Measurements from ENCODE around the gene TIMM50.
A peak's percentile ranks its signal among the peaks of the same experiment; 100 is the strongest.
"Not testable (repeated sequence)": the region's sequence is repeated elsewhere in the genome, so short reads cannot be mapped to it uniquely, and the experiment has no call there.

The TIMM50 gene

DNA sequence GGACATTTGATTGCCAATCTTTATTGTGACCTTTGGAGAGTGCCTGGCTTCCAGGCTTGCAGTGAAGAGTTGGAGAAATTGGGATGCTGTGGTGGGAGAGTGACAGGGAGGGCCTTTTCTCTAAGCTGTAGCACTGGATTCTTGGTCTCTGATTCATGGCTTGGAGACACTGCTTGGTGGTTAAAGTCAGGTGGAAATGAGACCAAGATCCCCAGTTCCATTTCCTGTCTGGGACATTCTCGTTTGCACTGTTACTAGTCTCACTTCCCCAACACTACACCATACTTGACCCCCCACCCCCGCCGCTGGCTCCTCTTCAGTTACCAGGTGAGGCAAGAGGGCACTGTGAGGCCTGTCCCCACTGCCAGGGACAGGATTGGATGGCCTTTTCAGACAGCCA lies 32.4 kb upstream of the TIMM50 start:
- H3K27me3 Mint-ChIP-seq: no peaks in the 10 kb centered on the region
- H3K4me3 Mint-ChIP-seq: peak overlapping the region; percentile 91 to 97
- no peak for ATAC-seq (replicated peaks)
- H3K36me3 Mint-ChIP-seq (ENCODE audit: insufficient read depth): peaks cover 53% of the 10 kb centered on the region
- DNase-seq: no peak
- H3K9me3 Mint-ChIP-seq: no peaks in the 10 kb centered on the region
- H3K4me1 Mint-ChIP-seq (ENCODE audit: low read depth in 2 of 2): peaks cover 64 to 73% of the 10 kb centered on the region in 2 donors
- peak overlapping the region; percentile 97 to 100 for H3K27ac Mint-ChIP-seq

DNA sequence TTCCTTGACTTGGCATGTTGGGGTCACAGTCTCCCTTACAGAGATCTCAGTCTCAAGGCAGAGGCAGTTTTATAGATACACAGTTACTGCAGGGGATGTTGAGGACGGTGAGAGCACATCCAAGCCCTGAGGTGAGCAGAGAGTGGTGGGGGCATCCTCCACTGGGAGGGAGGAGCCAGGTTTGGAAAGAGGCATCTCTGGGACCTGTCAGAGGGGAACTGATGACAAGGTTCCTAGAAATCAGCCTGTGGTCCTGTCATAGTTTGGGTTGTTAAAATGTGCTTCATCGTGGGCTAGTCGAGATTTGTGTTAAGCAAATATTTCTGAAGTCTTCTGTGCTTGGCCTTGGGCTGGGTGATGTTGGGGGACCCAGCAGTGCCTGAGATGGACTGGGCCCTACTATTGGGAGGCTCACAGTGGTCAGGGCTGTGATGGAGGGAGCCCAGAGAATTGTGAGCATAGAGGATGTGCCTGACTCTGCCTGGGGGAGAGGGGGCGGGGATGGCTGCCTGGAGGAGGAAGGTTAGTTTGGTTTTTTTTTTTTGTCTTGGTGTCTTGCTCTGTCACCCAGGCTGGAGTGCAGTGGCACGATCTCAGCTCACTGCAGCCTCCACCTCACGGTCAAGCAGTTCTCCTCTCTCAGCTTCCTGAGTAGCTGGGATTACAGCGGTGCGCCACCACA lies 31.4 kb upstream of the TIMM50 start:
- DNase-seq (no peak), ATAC-seq (replicated peaks) (no peak)
- peak overlapping the region; percentile 91 to 97 for H3K4me3 Mint-ChIP-seq
- H3K4me1 Mint-ChIP-seq (ENCODE audit: low read depth in 2 of 2): peaks cover 64 to 74% of the 10 kb centered on the region in 2 donors
- H3K27ac Mint-ChIP-seq: peak overlapping the region; percentile 97 to 100
- H3K27me3 Mint-ChIP-seq: no peaks in the 10 kb centered on the region
- peaks cover 59% of the 10 kb centered on the region for H3K36me3 Mint-ChIP-seq (ENCODE audit: insufficient read depth)
- H3K9me3 Mint-ChIP-seq: no peaks in the 10 kb centered on the region

DNA sequence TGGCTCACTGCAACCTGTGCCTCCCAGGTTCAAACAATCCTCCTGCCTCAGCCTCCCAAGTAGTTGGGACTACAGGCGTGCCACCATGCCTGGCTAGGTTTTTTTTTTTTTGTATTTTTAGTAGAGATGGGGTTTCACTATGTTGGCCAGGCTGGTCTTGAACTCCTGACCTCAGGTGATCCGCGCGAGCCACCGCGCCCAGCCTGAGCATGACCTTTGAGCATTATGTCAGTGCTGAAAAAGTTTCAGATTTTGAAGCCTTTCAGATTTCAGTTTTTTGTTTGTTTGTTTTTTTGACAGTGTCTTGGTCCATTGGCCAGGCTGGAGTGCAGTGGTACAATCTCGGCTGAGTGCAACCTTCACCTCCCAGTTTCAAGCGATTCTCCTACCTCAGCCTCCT lies 29.4 kb upstream of the TIMM50 start:
- not testable (repeated sequence) for H3K27me3 Mint-ChIP-seq; H3K4me3 Mint-ChIP-seq; ATAC-seq (replicated peaks); DNase-seq; H3K9me3 Mint-ChIP-seq
- Mint-ChIP-seq H3K36me3 (ENCODE audit: insufficient read depth) (peaks cover 62% of the 10 kb centered on the region), H3K27ac (peak overlapping the region in 1 of 2 donors; percentile 78), H3K4me1 (ENCODE audit: low read depth in 2 of 2) (peaks cover 57 to 68% of the 10 kb centered on the region in 2 donors)

DNA sequence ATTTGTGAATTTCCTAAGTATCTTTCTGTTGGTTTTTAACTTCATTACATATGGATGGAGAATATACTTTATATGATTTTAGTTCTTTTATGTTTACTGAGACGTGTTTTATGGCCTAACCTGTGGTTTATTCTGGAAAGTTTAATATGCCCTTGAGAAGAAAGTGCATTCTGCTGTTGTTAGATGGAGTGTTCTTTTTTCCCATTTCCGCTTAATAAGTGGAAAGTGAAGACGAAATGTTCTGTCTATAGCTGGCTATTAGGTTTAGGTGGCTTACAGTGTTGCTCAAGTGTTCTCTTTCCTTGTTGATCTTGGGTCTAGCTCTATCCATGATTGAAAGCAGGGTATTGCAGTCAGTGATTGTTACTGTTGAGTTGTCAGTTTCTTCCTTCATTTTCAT lies 17.2 kb upstream of the TIMM50 start:
- no peaks in the 10 kb centered on the region for H3K27me3 Mint-ChIP-seq
- no peaks in the 10 kb centered on the region for H3K9me3 Mint-ChIP-seq
- DNase-seq (no peak), ATAC-seq (replicated peaks) (no peak)
- no peak overlapping the region for H3K27ac Mint-ChIP-seq
- peaks cover 96% of the 10 kb centered on the region for H3K36me3 Mint-ChIP-seq (ENCODE audit: insufficient read depth)
- no peak overlapping the region for H3K4me3 Mint-ChIP-seq
- H3K4me1 Mint-ChIP-seq (ENCODE audit: low read depth in 2 of 2): peaks cover 3 to 21% of the 10 kb centered on the region in 2 donors

DNA sequence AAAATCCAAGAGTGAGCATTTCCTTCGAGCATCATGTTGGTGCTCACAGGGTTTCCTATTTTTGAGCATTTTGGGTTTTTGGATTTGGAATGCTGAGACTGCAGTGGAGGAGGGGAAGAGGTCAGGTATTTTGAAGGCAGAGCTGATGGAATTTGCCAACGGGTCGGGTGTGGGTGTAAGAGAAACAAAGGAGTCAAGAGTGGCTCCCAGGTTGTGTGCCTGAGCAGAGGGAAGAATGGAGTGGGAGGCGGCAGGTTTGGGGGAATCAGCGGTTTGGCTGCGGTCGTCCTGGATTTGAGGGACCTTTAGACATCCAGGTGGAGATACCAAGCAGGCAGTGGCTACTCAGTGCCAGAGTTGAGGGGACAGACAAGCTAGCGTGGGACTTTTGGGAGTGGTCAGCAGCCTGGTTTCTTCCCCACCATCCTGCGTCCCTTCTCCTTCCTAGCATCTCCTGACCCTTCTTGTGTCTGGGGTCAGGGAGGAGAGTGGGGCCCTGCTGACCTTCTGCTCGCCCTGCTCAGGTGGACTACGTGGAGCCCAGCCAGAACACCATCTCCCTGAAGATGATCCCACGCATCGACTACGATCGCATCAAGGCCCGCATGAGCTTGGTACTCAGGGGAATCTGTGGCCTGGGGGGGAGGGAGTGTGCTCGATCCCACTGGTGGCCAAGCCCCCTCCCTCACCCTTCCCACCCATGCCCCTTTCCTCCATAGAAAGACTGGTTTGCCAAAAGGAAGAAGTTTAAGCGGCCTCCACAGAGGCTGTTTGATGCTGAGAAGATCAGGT lies 14.5 kb upstream of the TIMM50 start:
- H3K36me3 Mint-ChIP-seq (ENCODE audit: insufficient read depth): peaks cover 99% of the 10 kb centered on the region
- no peak overlapping the region for H3K4me3 Mint-ChIP-seq
- no peaks in the 10 kb centered on the region for H3K9me3 Mint-ChIP-seq
- DNase-seq (no peak), ATAC-seq (replicated peaks) (no peak)
- H3K27me3 Mint-ChIP-seq: no peaks in the 10 kb centered on the region
- H3K4me1 Mint-ChIP-seq (ENCODE audit: low read depth in 2 of 2): peaks cover 5 to 13% of the 10 kb centered on the region in 2 donors
- H3K27ac Mint-ChIP-seq: peak overlapping the region in 1 of 2 donors; percentile 3

DNA sequence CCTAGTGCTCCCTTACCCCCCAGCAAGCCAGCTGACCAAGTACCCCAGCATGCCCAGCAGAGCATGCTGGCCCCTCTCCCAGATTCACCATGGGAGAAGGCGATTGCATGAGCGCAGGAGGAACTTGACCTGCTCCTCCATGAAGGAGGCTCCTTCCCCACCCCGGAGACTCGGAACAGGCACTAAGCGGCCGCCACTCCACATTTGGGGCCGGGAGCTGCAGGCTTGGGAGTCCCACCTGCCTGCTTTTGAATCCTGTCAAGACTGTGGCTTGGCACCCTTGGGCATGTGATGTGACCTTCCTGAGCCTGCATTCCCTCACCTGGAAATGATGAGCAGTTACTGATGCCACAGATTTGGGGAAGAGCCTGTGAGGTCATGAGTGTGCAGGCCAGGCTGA lies 12.7 kb upstream of the TIMM50 start:
- Mint-ChIP-seq H3K27ac (peak overlapping the region; percentile 29 to 71), H3K9me3 (no peaks in the 10 kb centered on the region), H3K36me3 (ENCODE audit: insufficient read depth) (peaks cover 95% of the 10 kb centered on the region), H3K27me3 (no peaks in the 10 kb centered on the region), H3K4me3 (no peak overlapping the region), H3K4me1 (ENCODE audit: low read depth in 2 of 2) (peaks cover 9 to 16% of the 10 kb centered on the region in 2 donors)
- DNase-seq (no peak), ATAC-seq (replicated peaks) (no peak)

DNA sequence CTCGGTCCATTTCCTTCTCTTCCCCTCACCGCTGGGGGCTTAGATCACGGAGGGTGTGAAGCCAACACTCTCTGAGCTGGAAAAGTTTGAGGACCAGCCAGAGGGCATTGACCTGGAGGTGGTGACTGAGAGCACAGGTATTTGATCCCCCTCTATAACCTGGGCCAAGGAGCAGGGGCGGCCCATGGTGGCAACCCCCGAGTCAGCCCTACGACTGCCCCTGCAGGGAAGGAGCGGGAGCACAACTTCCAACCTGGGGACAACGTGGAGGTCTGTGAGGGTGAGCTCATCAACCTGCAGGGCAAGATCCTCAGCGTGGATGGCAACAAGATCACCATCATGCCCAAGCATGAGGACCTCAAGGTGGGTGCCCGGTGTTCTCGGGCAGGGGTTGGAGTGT lies 11.6 kb upstream of the TIMM50 start:
- no peaks in the 10 kb centered on the region for H3K9me3 Mint-ChIP-seq

DNA sequence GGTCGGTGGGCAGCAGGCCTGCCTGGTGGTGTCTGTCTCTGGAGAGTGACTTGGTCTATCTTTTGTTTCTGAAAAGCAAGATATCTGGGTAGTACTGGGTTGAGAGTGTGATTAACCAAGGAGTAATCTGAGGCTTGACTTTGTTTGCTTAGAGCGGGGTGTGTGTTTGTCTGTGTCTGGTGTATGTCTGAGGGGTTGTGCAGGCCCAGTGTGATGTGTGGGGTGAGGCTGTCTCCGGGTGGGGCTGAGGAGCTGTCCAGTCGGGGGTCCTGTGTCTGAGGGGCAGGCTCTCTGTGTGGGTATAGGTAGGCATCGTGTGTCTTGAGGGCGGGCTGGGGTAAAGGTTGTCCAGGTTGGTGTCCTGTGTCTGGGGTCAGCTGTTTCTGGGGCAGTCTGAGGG lies 11.1 kb upstream of the TIMM50 start:
- H3K4me1 Mint-ChIP-seq (ENCODE audit: low read depth in 2 of 2): peaks cover 11 to 21% of the 10 kb centered on the region in 2 donors
- peak overlapping the region; percentile 56 to 79 for H3K27ac Mint-ChIP-seq
- DNase-seq (no peak), ATAC-seq (replicated peaks) (no peak)
- H3K27me3 Mint-ChIP-seq: no peaks in the 10 kb centered on the region
- H3K9me3 Mint-ChIP-seq: no peaks in the 10 kb centered on the region
- peaks cover 93% of the 10 kb centered on the region for H3K36me3 Mint-ChIP-seq (ENCODE audit: insufficient read depth)
- H3K4me3 Mint-ChIP-seq: no peak overlapping the region

More for the DNA sequence above, 11.6 kb upstream of the TIMM50 start:
- no peak overlapping the region for H3K4me3 Mint-ChIP-seq
- peaks cover 10 to 19% of the 10 kb centered on the region in 2 donors for H3K4me1 Mint-ChIP-seq (ENCODE audit: low read depth in 2 of 2)
- H3K27ac Mint-ChIP-seq: peak overlapping the region; percentile 56 to 79
- ATAC-seq (replicated peaks) (no peak), DNase-seq (no peak)
- peaks cover 93% of the 10 kb centered on the region for H3K36me3 Mint-ChIP-seq (ENCODE audit: insufficient read depth)
- H3K27me3 Mint-ChIP-seq: no peaks in the 10 kb centered on the region

DNA sequence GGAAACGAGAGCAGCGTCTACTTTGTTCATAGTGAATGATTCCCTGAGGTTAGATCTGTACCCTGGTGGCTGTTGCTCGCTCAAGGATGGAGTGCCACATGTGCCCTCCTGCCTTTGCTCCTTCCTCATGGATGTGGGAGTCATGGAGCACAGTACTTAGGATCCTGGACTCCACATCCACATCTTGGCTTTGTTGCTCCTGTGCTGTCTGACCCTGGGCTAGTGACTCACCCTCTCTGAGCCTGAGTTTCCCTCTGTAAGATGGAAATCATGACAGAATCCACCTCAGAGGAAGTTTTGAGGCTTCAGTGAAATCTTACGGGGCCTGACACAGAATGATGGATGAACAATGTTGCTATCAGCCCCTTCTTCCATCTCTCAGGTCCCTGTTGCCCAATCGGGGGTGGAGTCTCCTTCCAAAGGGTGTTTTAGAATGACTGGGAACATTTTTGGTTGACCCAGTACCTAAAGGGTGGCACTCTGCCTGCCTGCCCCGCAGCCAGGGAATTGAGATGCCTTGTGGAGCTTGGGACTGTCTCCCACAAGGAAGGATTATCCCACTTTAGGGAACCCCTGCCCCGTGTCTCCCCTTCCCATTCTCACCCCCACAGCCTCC lies 9.8 kb upstream of the TIMM50 start:
- Mint-ChIP-seq H3K27ac (peak overlapping the region in 1 of 2 donors; percentile 92), H3K27me3 (no peaks in the 10 kb centered on the region), H3K9me3 (no peaks in the 10 kb centered on the region), H3K36me3 (ENCODE audit: insufficient read depth) (peaks cover 93% of the 10 kb centered on the region), H3K4me1 (ENCODE audit: low read depth in 2 of 2) (peaks cover 11 to 21% of the 10 kb centered on the region in 2 donors), H3K4me3 (no peak overlapping the region)
- ATAC-seq (replicated peaks) (no peak), DNase-seq (no peak)

DNA sequence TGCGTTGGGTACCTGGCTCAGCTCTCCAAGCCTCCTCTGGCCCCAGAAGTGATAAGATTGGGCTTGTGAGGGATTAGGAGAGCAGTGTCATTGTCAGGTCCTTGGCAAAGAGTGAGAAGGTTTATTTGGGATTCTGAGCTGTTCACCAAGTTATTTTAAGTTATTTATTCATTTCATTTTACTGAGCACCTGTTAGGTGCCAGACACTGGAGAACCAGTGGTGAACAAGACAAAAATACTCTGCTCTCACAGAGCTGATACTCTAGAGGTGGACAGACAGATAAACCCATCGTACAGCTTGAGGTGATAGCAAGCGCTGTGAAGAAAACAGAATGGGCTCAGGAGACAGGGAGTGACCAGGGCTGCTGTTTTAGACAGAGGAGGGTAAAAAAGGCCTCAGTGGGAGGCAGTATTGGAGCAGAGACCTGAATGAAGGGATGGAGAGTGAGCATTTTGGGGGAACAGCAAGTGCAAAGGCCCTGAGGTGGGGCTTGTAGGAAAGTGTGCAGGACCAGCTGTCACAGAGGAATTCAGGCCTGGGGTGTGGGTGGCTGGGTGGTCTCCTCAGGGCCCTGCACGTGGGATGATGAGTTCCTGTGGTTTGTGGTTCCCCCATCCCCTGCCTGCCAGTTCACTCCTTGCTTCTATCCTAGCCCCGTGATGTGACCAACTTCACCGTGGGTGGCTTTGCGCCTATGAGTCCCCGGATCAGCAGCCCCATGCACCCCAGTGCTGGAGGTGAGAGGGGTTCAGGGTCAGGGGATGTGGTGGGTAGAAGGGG lies 8.7 kb upstream of the TIMM50 start:
- H3K27me3 Mint-ChIP-seq: no peaks in the 10 kb centered on the region
- no peaks in the 10 kb centered on the region for H3K9me3 Mint-ChIP-seq
- peaks cover 11 to 21% of the 10 kb centered on the region in 2 donors for H3K4me1 Mint-ChIP-seq (ENCODE audit: low read depth in 2 of 2)
- no peak for DNase-seq
- H3K36me3 Mint-ChIP-seq (ENCODE audit: insufficient read depth): peaks cover 93% of the 10 kb centered on the region
- H3K4me3 Mint-ChIP-seq: no peak overlapping the region
- peak overlapping the region; percentile 74 to 92 for H3K27ac Mint-ChIP-seq
- ATAC-seq (replicated peaks): no peak

DNA sequence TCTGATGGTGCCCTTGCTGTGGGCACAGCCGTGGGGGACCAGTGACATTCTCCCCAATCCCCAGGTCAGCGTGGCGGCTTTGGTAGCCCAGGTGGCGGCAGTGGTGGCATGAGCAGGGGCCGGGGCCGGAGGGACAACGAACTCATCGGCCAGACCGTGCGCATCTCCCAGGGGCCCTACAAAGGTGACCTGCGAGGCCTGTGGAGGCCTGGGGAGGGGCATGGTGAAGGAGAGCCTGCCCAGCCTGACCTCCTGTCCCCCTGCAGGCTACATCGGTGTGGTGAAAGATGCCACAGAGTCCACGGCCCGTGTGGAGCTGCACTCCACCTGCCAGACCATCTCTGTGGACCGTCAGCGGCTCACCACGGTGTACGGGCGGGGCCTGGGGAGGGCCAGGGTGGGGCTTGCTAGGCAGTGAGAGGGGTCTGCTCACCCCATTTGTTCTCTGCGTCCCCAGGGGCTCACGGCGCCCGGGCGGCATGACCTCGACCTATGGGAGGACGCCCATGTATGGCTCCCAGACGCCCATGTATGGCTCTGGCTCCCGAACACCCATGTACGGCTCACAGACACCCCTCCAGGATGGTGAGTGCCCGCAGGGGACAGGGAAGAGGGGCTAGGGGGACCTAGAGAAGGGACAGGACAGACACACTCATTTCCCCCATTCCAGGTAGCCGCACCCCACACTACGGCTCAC lies 7.7 kb upstream of the TIMM50 start:
- DNase-seq (no peak), ATAC-seq (replicated peaks) (no peak)
- peak overlapping the region in 1 of 2 donors; percentile 92 for H3K27ac Mint-ChIP-seq
- H3K36me3 Mint-ChIP-seq (ENCODE audit: insufficient read depth): peaks cover 92% of the 10 kb centered on the region
- H3K4me1 Mint-ChIP-seq (ENCODE audit: low read depth in 2 of 2): peaks cover 11 to 21% of the 10 kb centered on the region in 2 donors
- no peaks in the 10 kb centered on the region for H3K27me3 Mint-ChIP-seq
- H3K4me3 Mint-ChIP-seq: no peak overlapping the region
- H3K9me3 Mint-ChIP-seq: no peaks in the 10 kb centered on the region

DNA sequence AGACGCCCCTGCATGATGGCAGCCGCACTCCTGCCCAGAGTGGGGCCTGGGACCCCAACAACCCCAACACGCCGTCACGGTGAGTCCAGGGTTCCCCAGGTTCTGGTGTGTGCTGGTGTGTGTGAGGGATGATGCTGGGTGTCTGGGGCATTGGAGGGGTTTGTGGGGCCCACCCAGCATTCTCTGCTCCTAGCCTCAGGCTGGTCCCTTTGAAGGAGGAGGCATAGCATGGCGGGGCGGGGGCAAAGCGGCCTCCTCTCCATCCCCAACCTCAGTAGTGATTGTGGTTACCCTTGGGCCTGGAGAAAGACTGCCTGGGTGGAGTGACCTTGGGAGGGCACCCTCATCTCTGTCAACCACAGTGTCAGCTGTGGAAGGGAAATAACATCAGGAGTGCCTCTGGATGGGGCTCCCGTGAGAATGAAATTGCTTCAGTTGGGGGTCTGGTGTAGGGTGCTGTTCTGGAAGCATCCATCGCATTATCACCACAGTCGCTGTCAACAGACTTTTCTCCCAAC lies 7.1 kb upstream of the TIMM50 start:
- DNase-seq (no peak), ATAC-seq (replicated peaks) (no peak)
- Mint-ChIP-seq H3K4me3 (peak overlapping the region in 1 of 2 donors; percentile 30), H3K36me3 (ENCODE audit: insufficient read depth) (peaks cover 86% of the 10 kb centered on the region), H3K27me3 (no peaks in the 10 kb centered on the region), H3K9me3 (no peaks in the 10 kb centered on the region), H3K27ac (peak overlapping the region; percentile 71 to 75), H3K4me1 (ENCODE audit: low read depth in 2 of 2) (peaks cover 11 to 21% of the 10 kb centered on the region in 2 donors)
